ENCODE data around the gene ABCA10.
"Not testable (repeated sequence)": the region's sequence is repeated elsewhere in the genome, so short reads cannot be mapped to it uniquely, and the experiment has no call there.

ABCA10 gene

DNA sequence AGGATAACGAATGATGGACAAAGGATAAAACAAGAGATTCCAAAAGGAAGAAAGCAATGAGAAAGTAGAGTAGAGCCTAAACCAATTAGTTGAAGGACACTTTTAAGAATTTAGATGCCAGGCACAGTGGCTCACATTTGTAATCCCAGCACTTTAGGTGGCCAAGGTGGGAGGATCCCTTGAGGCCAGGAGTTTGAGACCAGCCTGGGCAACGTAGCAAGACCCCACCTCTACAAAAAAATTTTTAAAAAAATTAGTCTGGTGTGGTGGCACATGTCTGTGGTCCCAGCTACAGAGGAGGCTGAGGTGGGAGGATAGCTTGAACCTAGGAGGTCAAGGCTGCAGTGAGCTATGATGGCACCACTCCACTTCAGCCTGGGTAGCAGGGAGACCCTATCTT, 20.0 kb downstream of the ABCA10 start:
- H3K36me3 Mint-ChIP-seq, result peaks cover 9% of the 10 kb centered on the region
- no peaks in the 10 kb centered on the region for H3K9me3 Mint-ChIP-seq (ENCODE audit: low read depth)
- no peaks in the 10 kb centered on the region for H3K27me3 Mint-ChIP-seq
- H3K4me3 Mint-ChIP-seq, result no peak overlapping the region
- no peaks in the 10 kb centered on the region for H3K4me1 Mint-ChIP-seq (ENCODE audit: low read depth)
- H3K27ac Mint-ChIP-seq, result no peak overlapping the region

DNA sequence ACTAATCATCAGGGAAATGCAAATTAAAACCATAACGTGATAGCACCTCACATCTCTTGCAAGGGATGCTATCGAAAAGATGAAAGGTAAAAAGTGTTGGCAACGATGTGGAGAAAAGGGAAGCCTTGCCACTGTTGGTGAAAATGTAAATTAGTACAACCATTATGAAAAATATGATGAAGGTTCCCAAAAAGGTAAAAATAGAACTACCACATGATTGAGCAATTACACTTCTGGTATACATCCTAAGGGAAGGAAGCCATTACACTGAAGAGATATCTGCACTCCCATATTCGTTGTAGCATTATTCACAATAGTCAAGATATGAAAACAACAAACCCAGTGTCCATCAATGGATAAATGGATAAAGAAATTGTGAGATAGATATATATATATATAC, 21.5 kb downstream of the ABCA10 start:
- no peaks in the 10 kb centered on the region for H3K36me3 Mint-ChIP-seq
- H3K27ac Mint-ChIP-seq, result no peak overlapping the region
- no peaks in the 10 kb centered on the region for H3K4me1 Mint-ChIP-seq (ENCODE audit: low read depth)
- H3K27me3 Mint-ChIP-seq, result no peaks in the 10 kb centered on the region
- H3K9me3 Mint-ChIP-seq (ENCODE audit: low read depth), result no peaks in the 10 kb centered on the region
- no peak overlapping the region for H3K4me3 Mint-ChIP-seq

DNA sequence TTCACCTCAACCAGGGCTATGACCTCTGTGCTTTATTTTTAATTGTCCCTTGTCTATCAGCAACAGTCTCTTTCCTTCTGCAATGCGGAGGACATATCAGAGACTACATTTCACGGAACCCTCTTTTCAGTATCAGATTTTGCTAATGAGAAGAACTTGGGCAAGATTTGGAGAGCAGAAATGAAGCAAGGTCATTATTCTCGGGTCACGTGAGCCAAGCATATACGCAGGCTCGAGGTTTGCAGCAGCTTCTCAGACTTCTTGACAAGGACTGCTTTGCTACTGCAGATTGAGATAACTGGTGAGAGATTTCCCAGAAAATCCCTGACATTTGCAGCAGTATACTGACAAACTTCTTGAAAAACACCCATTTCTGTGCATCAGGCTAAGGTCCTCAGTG, 30.4 kb downstream of the ABCA10 start:
- Mint-ChIP-seq H3K4me1 (ENCODE audit: low read depth) (no peaks in the 10 kb centered on the region), H3K36me3 (peaks cover 8% of the 10 kb centered on the region), H3K27ac (no peak overlapping the region), H3K9me3 (ENCODE audit: low read depth) (no peaks in the 10 kb centered on the region), H3K27me3 (no peaks in the 10 kb centered on the region), H3K4me3 (no peak overlapping the region)

DNA sequence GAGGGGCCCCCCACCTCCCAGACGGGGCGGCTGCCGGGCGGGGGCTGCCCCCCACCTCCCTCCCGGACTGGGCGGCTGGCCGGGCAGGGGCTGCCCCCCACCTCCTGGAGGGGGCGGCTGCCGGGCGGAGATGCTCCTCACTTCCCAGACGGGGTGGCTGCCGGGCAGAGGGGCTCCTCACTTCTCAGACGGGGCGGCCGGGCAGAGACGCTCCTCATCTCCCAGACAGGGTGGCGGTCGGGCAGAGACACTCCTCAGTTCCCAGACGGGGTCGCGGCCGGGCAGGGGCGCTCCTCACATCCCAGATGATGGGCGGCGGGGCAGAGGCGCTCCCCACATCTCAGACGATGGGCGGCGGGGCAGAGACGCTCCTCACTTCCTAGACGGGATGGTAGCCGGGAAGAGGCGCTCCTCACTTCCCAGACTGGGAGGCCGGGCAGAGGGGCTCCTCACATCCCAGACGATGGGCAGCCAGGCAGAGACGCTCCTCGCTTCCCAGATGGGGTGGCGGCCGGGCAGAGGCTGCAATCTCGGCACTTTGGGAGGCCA, 32.4 kb downstream of the ABCA10 start:
- not testable (repeated sequence) for H3K4me3 Mint-ChIP-seq; H3K27ac Mint-ChIP-seq; H3K36me3 Mint-ChIP-seq; H3K9me3 Mint-ChIP-seq (ENCODE audit: low read depth); H3K27me3 Mint-ChIP-seq; H3K4me1 Mint-ChIP-seq (ENCODE audit: low read depth)

DNA sequence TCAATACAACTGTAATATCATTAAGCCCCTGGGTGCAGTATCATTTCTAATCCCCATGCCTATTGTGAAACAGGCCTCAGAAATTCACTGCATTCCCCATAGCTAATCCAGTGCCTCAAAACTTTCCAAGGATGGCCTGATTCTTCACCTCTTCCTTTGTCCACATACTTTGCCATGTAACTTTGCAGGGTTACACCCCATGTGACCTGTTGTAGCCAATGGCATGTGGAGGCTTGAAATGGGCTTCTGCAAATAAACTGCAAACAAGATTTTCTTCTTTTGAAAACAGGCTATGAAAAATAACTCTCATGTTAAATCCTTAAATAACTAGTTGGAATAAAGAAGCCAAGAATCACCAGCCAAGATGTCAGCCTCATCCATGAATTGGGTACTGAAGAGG, 35.9 kb downstream of the ABCA10 start:
- H3K36me3 Mint-ChIP-seq, result peaks cover 12% of the 10 kb centered on the region
- H3K27ac Mint-ChIP-seq, result no peak overlapping the region
- H3K9me3 Mint-ChIP-seq (ENCODE audit: low read depth), result no peaks in the 10 kb centered on the region
- H3K27me3 Mint-ChIP-seq, result no peaks in the 10 kb centered on the region
- no peak overlapping the region for H3K4me3 Mint-ChIP-seq
- H3K4me1 Mint-ChIP-seq (ENCODE audit: low read depth), result no peaks in the 10 kb centered on the region

DNA sequence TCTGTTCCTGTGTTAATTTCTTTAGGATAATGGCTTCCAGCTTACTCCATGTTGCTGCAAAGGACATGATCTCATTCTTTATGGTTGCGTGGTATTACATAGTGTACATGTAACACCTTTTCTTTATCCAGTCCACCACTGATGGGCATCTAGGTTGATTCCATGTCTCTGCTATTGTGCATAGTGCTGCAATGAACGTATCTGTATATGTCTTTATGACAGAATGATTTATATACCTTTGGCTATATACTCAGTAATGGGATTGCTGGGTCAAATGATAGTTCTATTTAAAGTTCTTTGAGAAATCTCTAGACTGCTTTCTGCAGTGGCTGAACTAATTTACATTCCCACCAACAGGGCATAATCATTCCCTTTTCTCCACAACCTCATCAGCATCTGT, 39.8 kb downstream of the ABCA10 start:
- no peak overlapping the region for H3K27ac Mint-ChIP-seq
- H3K36me3 Mint-ChIP-seq, result peaks cover 6% of the 10 kb centered on the region
- H3K9me3 Mint-ChIP-seq (ENCODE audit: low read depth), result no peaks in the 10 kb centered on the region
- no peaks in the 10 kb centered on the region for H3K4me1 Mint-ChIP-seq (ENCODE audit: low read depth)
- H3K27me3 Mint-ChIP-seq, result no peaks in the 10 kb centered on the region
- H3K4me3 Mint-ChIP-seq, result no peak overlapping the region

DNA sequence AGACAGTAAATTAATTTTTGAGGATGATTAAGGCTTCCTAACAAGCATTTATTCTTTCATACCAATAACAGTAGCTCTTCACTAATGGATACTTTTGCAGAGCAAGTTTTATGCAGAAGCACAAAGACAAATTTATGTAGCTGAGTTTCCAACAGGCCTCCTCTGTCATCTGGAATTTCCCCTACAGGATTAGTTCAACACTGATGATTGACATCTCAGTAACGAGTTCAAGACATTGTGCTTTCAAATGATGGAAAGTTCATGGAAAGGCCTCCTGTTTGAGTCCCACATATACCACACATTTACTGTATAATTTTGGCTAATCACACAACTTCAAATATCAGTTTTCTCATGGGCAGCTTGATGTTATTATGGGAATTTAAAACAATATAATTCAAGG, 40.6 kb downstream of the ABCA10 start:
- Mint-ChIP-seq H3K36me3 (peaks cover 4% of the 10 kb centered on the region), H3K4me3 (no peak overlapping the region), H3K4me1 (ENCODE audit: low read depth) (no peaks in the 10 kb centered on the region)

DNA sequence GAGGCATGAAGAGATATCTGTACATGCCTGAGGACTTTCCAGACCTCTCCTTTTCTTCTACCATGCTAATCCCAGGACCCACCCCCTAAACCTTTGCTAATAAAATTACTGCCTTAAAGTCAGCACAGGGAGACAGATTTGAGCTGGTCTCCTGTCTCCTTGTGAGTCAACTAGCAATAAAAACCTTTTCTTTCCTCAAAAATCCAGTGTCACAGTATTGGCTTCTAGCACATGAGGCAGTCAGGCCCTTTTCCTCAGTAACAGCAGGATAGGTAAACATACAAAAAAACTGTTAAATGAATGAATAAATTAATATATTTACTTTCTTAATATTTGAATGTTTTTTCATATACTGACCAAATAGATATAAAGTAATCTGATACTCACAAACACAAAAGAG, 41.3 kb downstream of the ABCA10 start:
- Mint-ChIP-seq H3K9me3 (ENCODE audit: low read depth) (no peaks in the 10 kb centered on the region), H3K36me3 (peaks cover 6% of the 10 kb centered on the region), H3K4me1 (ENCODE audit: low read depth) (no peaks in the 10 kb centered on the region), H3K27ac (no peak overlapping the region), H3K27me3 (no peaks in the 10 kb centered on the region), H3K4me3 (no peak overlapping the region)

More for the DNA sequence above, 40.6 kb downstream of the ABCA10 start:
- no peak overlapping the region for H3K27ac Mint-ChIP-seq
- H3K27me3 Mint-ChIP-seq, result no peaks in the 10 kb centered on the region
- no peaks in the 10 kb centered on the region for H3K9me3 Mint-ChIP-seq (ENCODE audit: low read depth)

DNA sequence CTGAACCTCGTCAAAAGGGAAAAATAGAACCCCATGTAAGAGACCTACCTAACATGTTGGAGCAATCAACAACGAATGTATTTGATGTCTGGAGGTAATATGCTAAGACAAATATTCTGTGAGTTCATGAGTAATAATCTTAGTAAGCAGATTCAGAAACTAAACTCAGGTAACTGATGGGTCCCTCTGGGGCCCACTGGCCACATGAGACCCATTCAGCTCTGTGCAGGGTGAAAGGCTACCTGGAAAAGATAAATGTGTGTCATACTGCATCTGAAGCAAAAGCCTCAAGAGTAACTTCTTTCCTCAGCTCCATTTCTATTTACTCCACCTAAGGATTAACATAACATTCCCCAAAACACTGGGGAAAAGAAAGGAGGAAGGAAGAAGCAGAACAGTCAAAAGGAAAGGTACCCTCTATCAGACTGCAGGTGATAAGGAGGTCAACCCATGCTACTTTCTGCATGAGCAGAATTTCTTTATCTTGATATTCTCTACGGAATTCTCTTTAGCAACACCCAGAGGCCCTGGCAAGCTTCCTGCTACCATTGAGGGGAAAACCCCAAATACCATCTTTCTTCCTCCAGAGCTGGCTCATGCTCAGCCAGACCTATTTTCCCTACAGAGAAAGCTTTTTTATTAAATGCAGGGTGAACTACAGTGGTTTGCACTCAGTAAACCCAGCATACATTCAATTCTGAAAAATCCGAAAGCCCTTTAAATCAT, 49.2 kb downstream of the ABCA10 start:
- Mint-ChIP-seq H3K9me3 (ENCODE audit: low read depth) (no peaks in the 10 kb centered on the region), H3K4me3 (no peak overlapping the region), H3K36me3 (peaks cover 3% of the 10 kb centered on the region), H3K27ac (no peak overlapping the region), H3K27me3 (no peaks in the 10 kb centered on the region), H3K4me1 (ENCODE audit: low read depth) (no peaks in the 10 kb centered on the region)

DNA sequence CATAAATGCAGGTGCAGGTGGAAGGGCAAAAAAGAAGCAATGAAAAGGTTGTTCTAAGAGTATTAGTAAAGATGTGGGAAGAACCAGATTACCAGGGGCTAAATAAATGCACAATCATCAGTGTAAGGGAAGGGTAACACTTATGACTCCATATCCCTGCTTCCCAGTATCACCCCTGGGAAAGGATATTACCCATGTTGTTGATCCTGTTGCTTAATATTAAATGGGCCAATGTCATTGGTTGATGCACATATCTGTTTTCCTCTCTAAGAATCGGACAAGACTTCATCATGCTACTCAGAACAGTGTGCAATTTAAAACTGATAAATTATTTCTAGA, 52.2 kb downstream of the ABCA10 start:
- H3K27ac Mint-ChIP-seq, result no peak overlapping the region
- no peaks in the 10 kb centered on the region for H3K4me1 Mint-ChIP-seq (ENCODE audit: low read depth)
- no peaks in the 10 kb centered on the region for H3K9me3 Mint-ChIP-seq (ENCODE audit: low read depth)
- no peaks in the 10 kb centered on the region for H3K27me3 Mint-ChIP-seq
- no peaks in the 10 kb centered on the region for H3K36me3 Mint-ChIP-seq
- no peak overlapping the region for H3K4me3 Mint-ChIP-seq

DNA sequence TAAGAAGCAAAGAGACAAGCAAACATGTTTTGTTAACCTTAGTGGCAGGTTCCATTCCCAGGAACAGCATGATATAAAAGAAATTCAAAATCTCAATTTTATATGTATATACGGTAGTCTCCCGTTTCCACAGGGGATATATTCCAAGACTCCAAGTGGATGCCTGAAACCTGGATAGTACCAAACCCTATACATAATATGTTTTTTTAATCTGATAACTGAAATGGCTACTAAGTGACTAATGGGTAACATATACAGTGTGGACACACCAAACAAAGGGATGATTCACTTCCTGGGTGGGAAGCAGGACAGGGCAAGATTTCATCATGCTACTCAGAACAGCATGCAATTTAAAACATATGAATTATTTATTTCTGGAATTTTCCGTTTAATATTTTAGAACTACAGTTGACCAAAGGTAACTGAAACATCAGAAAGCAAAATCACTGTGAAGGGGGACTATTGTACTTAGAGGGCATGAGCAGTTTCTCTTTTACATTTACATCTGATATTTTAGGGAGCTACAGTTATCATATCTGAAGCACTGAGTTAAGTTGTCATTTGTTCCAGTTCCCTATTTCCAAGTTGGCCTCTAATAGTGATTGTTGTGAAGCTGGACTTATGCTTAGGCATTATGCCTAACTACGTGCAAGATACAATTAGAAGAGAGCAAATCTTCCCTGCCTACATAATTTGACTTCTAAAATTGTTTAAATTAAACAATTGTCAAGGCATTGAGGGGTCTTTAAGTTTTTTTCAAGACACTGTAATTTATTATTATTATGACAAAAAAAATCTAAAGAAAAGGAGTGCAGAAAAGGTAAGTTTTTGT, 52.8 kb downstream of the ABCA10 start:
- H3K4me3 Mint-ChIP-seq, result no peak overlapping the region
- H3K36me3 Mint-ChIP-seq, result no peaks in the 10 kb centered on the region
- no peak overlapping the region for H3K27ac Mint-ChIP-seq
- H3K9me3 Mint-ChIP-seq (ENCODE audit: low read depth), result no peaks in the 10 kb centered on the region
- H3K27me3 Mint-ChIP-seq, result no peaks in the 10 kb centered on the region
- H3K4me1 Mint-ChIP-seq (ENCODE audit: low read depth), result no peaks in the 10 kb centered on the region

DNA sequence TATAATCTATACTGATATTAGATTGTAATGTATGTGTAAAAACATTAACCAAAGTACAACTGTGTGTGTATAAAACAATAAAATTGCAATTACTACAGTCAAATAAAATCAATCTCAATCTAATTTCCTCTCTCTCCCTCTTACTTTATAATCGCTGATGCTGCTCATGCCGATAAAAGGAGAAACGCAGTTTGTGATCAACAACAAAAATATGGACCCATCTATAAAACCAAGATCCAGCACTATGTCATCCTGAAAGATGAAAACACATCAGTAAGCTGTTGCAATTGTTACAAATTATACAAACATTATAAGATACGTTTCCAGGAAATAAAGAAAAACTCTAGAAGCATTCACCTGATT, 53.4 kb downstream of the ABCA10 start:
- Mint-ChIP-seq H3K27ac (no peak overlapping the region), H3K36me3 (no peaks in the 10 kb centered on the region), H3K9me3 (ENCODE audit: low read depth) (no peaks in the 10 kb centered on the region), H3K4me1 (ENCODE audit: low read depth) (no peaks in the 10 kb centered on the region), H3K27me3 (no peaks in the 10 kb centered on the region), H3K4me3 (no peak overlapping the region)

DNA sequence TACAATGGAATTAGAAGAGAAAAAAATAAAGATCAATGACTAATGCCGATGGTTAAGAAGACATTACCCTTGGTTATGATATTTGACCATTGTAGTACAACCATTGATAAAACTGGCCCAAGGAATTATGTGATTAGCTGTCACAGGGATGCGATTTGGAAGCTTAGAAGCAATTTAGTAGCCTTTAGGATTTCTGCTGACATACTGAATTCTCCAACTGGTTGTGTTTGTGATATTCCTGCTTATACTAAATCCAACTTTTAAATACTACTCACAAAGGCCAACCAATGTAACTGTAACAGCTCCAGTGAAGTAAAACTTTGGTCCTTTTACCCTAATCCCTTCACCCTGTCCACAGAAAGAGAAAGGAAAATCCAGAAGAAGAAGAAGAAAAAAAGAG, 55.5 kb downstream of the ABCA10 start:
- H3K27me3 Mint-ChIP-seq, result no peaks in the 10 kb centered on the region
- H3K36me3 Mint-ChIP-seq, result peaks cover 5% of the 10 kb centered on the region
- H3K27ac Mint-ChIP-seq, result no peak overlapping the region
- no peaks in the 10 kb centered on the region for H3K9me3 Mint-ChIP-seq (ENCODE audit: low read depth)
- H3K4me3 Mint-ChIP-seq, result no peak overlapping the region
- no peaks in the 10 kb centered on the region for H3K4me1 Mint-ChIP-seq (ENCODE audit: low read depth)

DNA sequence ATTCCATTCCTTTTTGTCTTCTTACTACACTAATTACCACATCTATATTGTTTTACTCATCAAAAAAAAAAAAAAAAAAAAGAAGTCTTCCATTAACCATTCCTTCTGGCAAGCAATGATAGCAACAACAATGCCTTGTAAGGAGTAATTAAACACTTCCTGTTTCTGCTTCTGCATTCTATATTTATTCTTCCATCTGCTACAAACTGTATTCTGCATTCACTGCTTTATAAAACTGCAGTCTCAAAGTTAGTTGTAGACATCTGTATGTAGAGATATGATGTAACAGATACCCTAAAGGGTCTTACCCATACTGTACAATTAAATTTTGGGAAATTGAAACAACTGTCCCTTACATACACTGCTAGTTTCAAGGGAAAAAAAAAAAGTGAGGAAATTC, 58.2 kb downstream of the ABCA10 start:
- Mint-ChIP-seq H3K9me3 (ENCODE audit: low read depth) (no peaks in the 10 kb centered on the region), H3K27ac (no peak overlapping the region), H3K4me1 (ENCODE audit: low read depth) (no peaks in the 10 kb centered on the region), H3K36me3 (peaks cover 5% of the 10 kb centered on the region), H3K4me3 (no peak overlapping the region), H3K27me3 (no peaks in the 10 kb centered on the region)

DNA sequence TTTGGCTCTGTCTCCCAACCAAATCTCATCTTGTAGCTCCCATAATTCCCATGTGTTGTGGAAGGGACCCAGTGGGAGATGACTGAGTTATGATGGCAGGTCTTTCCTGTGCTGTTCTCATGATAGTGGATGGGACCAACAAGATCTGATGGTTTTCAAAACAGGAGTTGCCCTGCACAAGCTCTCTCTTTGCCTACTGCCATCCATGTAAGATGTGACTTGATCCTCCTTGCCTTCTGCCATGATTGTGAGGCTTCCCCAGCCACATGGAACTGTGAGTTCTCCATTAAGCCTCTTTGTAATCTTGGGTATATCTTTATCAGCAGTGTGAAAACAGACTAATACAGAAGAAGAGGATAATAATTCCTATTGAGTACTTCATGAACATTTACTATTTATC, 60.0 kb downstream of the ABCA10 start:
- not testable (repeated sequence) for H3K27me3 Mint-ChIP-seq; H3K27ac Mint-ChIP-seq; H3K4me3 Mint-ChIP-seq; H3K36me3 Mint-ChIP-seq; H3K4me1 Mint-ChIP-seq (ENCODE audit: low read depth); H3K9me3 Mint-ChIP-seq (ENCODE audit: low read depth)

DNA sequence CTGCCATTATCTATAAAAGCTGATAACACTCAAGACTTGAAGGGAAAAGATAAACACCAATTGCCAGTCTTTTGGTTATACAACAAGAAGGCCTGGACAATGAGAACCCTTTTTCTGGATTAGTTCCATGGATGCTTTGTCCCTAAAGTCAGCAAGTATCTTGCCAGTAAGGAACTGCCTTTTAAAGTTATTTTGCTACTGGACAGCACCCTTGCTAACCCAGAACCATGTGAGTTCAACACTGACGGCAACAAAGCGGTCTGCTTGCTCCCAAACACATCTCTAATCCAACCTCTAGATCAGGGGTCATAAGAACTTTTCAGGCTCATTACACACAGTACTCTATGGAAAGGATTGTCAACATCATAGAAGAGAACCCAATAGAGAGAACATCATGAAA, 61.7 kb downstream of the ABCA10 start:
- H3K9me3 Mint-ChIP-seq (ENCODE audit: low read depth), result no peaks in the 10 kb centered on the region
- H3K36me3 Mint-ChIP-seq, result peaks cover 5% of the 10 kb centered on the region
- no peak overlapping the region for H3K27ac Mint-ChIP-seq
- H3K4me3 Mint-ChIP-seq, result no peak overlapping the region
- no peaks in the 10 kb centered on the region for H3K4me1 Mint-ChIP-seq (ENCODE audit: low read depth)
- H3K27me3 Mint-ChIP-seq, result no peaks in the 10 kb centered on the region

Data from activated naive CD8-positive, alpha-beta T cell (primary cell).